K562 (cell line): ENCODE results near the gene TTC6. TPM values are rescaled to one million over a fixed set of nuclear protein-coding genes. Genes with fewer than 3 reads are reported as not detected.

Experiments used
- ATAC-seq: fragments of 200-7000 bp; cut with Tn5 transposase; 3 replicates; pipeline ENCODE4 v1.9.1; 2020; ENCODE audit warnings: moderate library complexity
- BruUV-seq: library from RNA; stranded (reverse); fragments of 400-500 nt; replicated peaks from 2 replicates; lab custom pipeline; 2021; lab: Mats Ljungman, UMichigan
- CTCF ChIA-PET: fragments of 300-600 bp; formaldehyde crosslinking; extraction: SDS; loops from one replicate; lab custom pipeline; 2021; ENCODE audit warnings: low intra/inter-chr PET ratio; lab: Yijun Ruan, JAX
- POLR2A ChIA-PET: fragments of 300-600, 350-650 bp; sonication (Branson Sonifier 250); formaldehyde crosslinking; extraction: SDS; loops from one replicate; lab custom pipeline; 2021; ENCODE audit warnings: antibody characterized with exemption, inconsistent platforms; lab: Yijun Ruan, JAX
- DNase-seq, 4 experiments: peaks; one replicate each; pipeline versions ENCODE4 v3.0.0 to v3.0.0-alpha.2; 2011 to 2018; ENCODE audit warnings: low spot score in 3 of 4, mixed read lengths in 3 of 4; ENCODE audit errors: extremely low read depth in 1 of 4
- FAIRE-seq: peaks from 2 replicates; lab custom pipeline; 2011; peaks lifted over from hg19 to GRCh38; lab: Jason Lieb, UNC
- H2AFZ ChIP-seq: 2 replicates; pipeline ENCODE4 v1.6.0; 2011; ENCODE audit warnings: low read depth, low read length, control low read depth, inconsistent platforms
- H3K27ac ChIP-seq: fragments of 200-600 bp; 3 replicates; pipeline ENCODE4 v1.8.0; 2011; ENCODE audit warnings: low read depth, mild to moderate bottlenecking, control low read depth, inconsistent platforms, low read length, moderate library complexity, mixed read lengths; ENCODE audit errors: extremely low read depth
- H3K27me3 ChIP-seq, 2 experiments: fragments of 300-600 bp in 1 of 2; 2 replicates in 1 of 2; 3 replicates in 1 of 2; pipeline versions ENCODE4 v1.6.0 to v1.8.0; 2011; ENCODE audit warnings: inconsistent platforms in 2 of 2, low read length in 2 of 2, mild to moderate bottlenecking in 1 of 2, mixed read lengths in 1 of 2, moderate library complexity in 1 of 2; ENCODE audit not compliant: control insufficient read depth in 2 of 2, insufficient read depth in 2 of 2
- H3K36me3 ChIP-seq: fragments of 300-600 bp; 3 replicates; pipeline ENCODE4 v1.8.0; 2011; ENCODE audit warnings: mild to moderate bottlenecking, low read length, inconsistent platforms; ENCODE audit not compliant: control insufficient read depth, insufficient read depth
- H3K4me1 ChIP-seq, 2 experiments: fragments of 200-600 bp in 1 of 2; replicated peaks in 1 of 2; 2 replicates in 1 of 2; 3 replicates in 1 of 2; pipeline versions ENCODE4 v1.5.1 to v1.8.0; 2011; ENCODE audit warnings: inconsistent platforms in 2 of 2, low read length in 2 of 2, mild to moderate bottlenecking in 1 of 2, mixed read lengths in 1 of 2, moderate library complexity in 1 of 2; ENCODE audit not compliant: control insufficient read depth in 2 of 2, insufficient read depth in 2 of 2
- H3K4me2 ChIP-seq: 2 replicates; pipeline ENCODE4 v1.6.1; 2011; ENCODE audit warnings: low read length, control low read depth, inconsistent platforms, mixed read lengths; ENCODE audit not compliant: insufficient read depth
- H3K4me3 ChIP-seq: fragments of 200-600 bp; sonication (generic), shearing (Covaris generic); 2 replicates; pipeline ENCODE4 v1.5.1; 2016; ENCODE audit warnings: control low read depth, inconsistent platforms
- H3K79me2 ChIP-seq: fragments of 200-600 bp; 3 replicates; pipeline ENCODE4 v1.8.0; 2011; ENCODE audit warnings: low read length, inconsistent platforms; ENCODE audit not compliant: control insufficient read depth, insufficient read depth
- H3K9ac ChIP-seq, 2 experiments: 2 replicates each; pipeline versions ENCODE4 v1.6.0 to v1.6.1; 2011; ENCODE audit warnings: low read depth in 2 of 2, low read length in 2 of 2, control low read depth in 1 of 2, inconsistent platforms in 1 of 2, mild to moderate bottlenecking in 1 of 2, mixed read lengths in 1 of 2; ENCODE audit not compliant: insufficient read depth in 1 of 2
- H3K9me1 ChIP-seq: one replicate; pipeline ENCODE4 v1.6.0; 2011; ENCODE audit warnings: inconsistent platforms, mild to moderate bottlenecking, low read length, moderate library complexity; ENCODE audit not compliant: control insufficient read depth, insufficient read depth
- H3K9me3 ChIP-seq: replicated peaks from 2 replicates; pipeline ENCODE4 v1.5.1; 2011; ENCODE audit warnings: low read depth, low read length, inconsistent platforms; ENCODE audit not compliant: control insufficient read depth, insufficient read depth
- H4K20me1 ChIP-seq: replicated peaks from 2 replicates; pipeline ENCODE4 v1.6.1; 2011; ENCODE audit warnings: low read length, inconsistent platforms, mixed read lengths; ENCODE audit not compliant: control insufficient read depth, insufficient read depth
- FOSL1 ChIP-seq: fragments of 200-800 bp; sonication (Bioruptor generic); conservative IDR thresholded peaks from 2 replicates; pipeline ENCODE4 v1.6.1; 2016; ENCODE audit warnings: missing genetic modification characterization, missing compliant biosample characterization
- RAD51 ChIP-seq: fragments of 450-650 bp; IDR thresholded peaks from 2 replicates; pipeline ENCODE4 v1.7.1; 2016; ENCODE audit warnings: low read depth, mild to moderate bottlenecking, borderline replicate concordance
- TCF7 ChIP-seq: sonication (generic); IDR thresholded peaks from 2 replicates; pipeline ENCODE4 v1.6.1; 2016; ENCODE audit warnings: antibody characterized with exemption, borderline replicate concordance
- U2AF2 ChIP-seq: fragments of 200-400 bp; formaldehyde crosslinking; optimal IDR thresholded peaks from 2 replicates; pipeline ENCODE3; 2017; ENCODE audit warnings: low read depth, mild to moderate bottlenecking, low read length
- ZBTB2 ChIP-seq: fragments of 450-650 bp; IDR thresholded peaks from 2 replicates; pipeline ENCODE4 v1.6.1; 2016; ENCODE audit warnings: antibody characterized with exemption
- ZNF696 ChIP-seq: fragments of 250-450 bp; sonication (Bioruptor Pico); conservative IDR thresholded peaks from 2 replicates; pipeline ENCODE4 v1.4.0; 2020; ENCODE audit warnings: mild to moderate bottlenecking, moderate library complexity
- WGBS: fragments of 100-300 bp; shearing (Covaris generic); methylation state at CpG from one replicate; pipeline ENCODE4 v1.1.6; 2016; ENCODE audit warnings: low coverage, mixed read lengths; ENCODE audit not compliant: insufficient coverage; ENCODE audit errors: missing lambda C conversion rate; 5-methylcytosine and 5-hydroxymethylcytosine counted together
- in situ Hi-C: fragments of 300-500 bp; cut with MboI; formaldehyde crosslinking; loops from 4 replicates; pipeline ENCODE4 v1.15.0; 2018; ENCODE audit warnings: inconsistent platforms, mixed read lengths
- intact Hi-C: fragments of 100-400 bp; cut with micrococcal nuclease; formaldehyde crosslinking; loops from 2 replicates; pipeline ENCODE4 v1.14.2; 2022
- polyA plus RNA-seq, 8 experiments: library from polyadenylated mRNA; depleted of rRNA in 4 of 8; stranded (reverse) in 5 of 8; unstranded in 3 of 8; fragments of >200 nt; fragmentation: Nextera tagmentation in 2 of 8; fragmentation: Illumina TruSeq in 1 of 8; extraction: Ambion mirVana in 2 of 8; extraction: Trizol in 1 of 8; gene quantifications; 2 replicates each; pipeline versions ENCODE4 v1.2.1 to v1.2.3, GENCODE V29; 2011 to 2014; ENCODE audit warnings: inconsistent platforms in 1 of 8, missing spikeins in 1 of 8
- total RNA-seq, 7 experiments: library from RNA; depleted of rRNA in 6 of 7; stranded (reverse); fragments of >200 nt in 6 of 7; fragmentation: Illumina TruSeq in 2 of 7; extraction: Trizol in 2 of 7; gene quantifications; 2 replicates each; pipeline versions ENCODE4 v1.2.1 to v1.2.3, GENCODE V29; 2011 to 2021; ENCODE audit warnings: low replicate concordance in 1 of 7

Gene TTC6
- total and polyA plus RNA-seq, 9 of the 15 experiments (the other 6 are each of a cell fraction or from before 2014, with no cell fraction given), result 0.04 to 0.23 (median 0.08) TPM; not detected in 5

GRCh38 chr14:37600880-37601741 lies 5.7 kb downstream of the TTC6 start:
- intact Hi-C loops, result no loop called here

More at GRCh38 chr14:37600880-37601741, 5.7 kb downstream of the TTC6 start:
- DNase-seq (no peak), FAIRE-seq (no peak), ATAC-seq (no peak)
- Histone ChIP-seq H3K4me2 (no peak overlapping the region), H3K79me2 (no peaks in the 10 kb centered on the region), H3K27ac (no peak overlapping the region), H3K4me3 (no peak overlapping the region), H3K9me3 (no peaks in the 10 kb centered on the region; the same call in 1 of the 2 replicates), H2AFZ (no peak overlapping the region), H3K27me3 (peaks cover 12 to 37% of the 10 kb centered on the region in 2 experiments; a peak in 4 of 5 replicates), H3K4me1 (peaks cover 3 to 12% of the 10 kb centered on the region in 2 experiments; a peak in 4 of 5 replicates), H3K36me3 (no peaks in the 10 kb centered on the region), H3K9me1 (no peaks in the 10 kb centered on the region), H4K20me1 (no peaks in the 10 kb centered on the region), H3K9ac (no peak overlapping the region)
- no peak for TF ChIP-seq RAD51
- no peak for TF ChIP-seq TCF7
- TF ChIP-seq ZBTB2, result no peak
- no peak for TF ChIP-seq ZNF696 (CRISPR knock-in tag)
- no peak for TF ChIP-seq FOSL1 (tag)
- TF ChIP-seq U2AF2, result no peak
- 5% methylated on average over 4 of the region's 4 CpGs for WGBS
- in situ Hi-C loops, result no loop called here
- no TSS peak for BruUV-seq
- POLR2A ChIA-PET, result no interaction called here
- CTCF ChIA-PET, result no interaction called here
